Neuronal stem cell (in vitro differentiated cells): ENCODE data around the gene SLAIN1.

Experiments used
- DNase-seq: peaks from one replicate; pipeline ENCODE4 v3.0.0-alpha.2; 2013; ENCODE audit warnings: low spot score
- H2AFZ ChIP-seq: one replicate; pipeline ENCODE4 v1.6.1; 2013; ENCODE audit warnings: mild to moderate bottlenecking, low read length, inconsistent platforms
- H2AK5ac ChIP-seq: 2 replicates; pipeline ENCODE4 v1.6.1; 2013; ENCODE audit warnings: low read depth, mild to moderate bottlenecking, inconsistent platforms, low read length, moderate library complexity, mixed read lengths
- H2BK120ac ChIP-seq: 2 replicates; pipeline ENCODE4 v1.6.1; 2013; ENCODE audit warnings: low read depth, mild to moderate bottlenecking, inconsistent platforms, low read length, moderate library complexity, mixed read lengths
- H2BK12ac ChIP-seq: one replicate; pipeline ENCODE4 v1.6.1; 2013; ENCODE audit warnings: low read length, inconsistent platforms
- H2BK15ac ChIP-seq: 2 replicates; pipeline ENCODE4 v1.6.1; 2013; ENCODE audit warnings: mild to moderate bottlenecking, low read length, inconsistent platforms, mixed read lengths
- H2BK5ac ChIP-seq: one replicate; pipeline ENCODE4 v1.6.1; 2013; ENCODE audit warnings: inconsistent platforms, mild to moderate bottlenecking, low read length, moderate library complexity
- H3K14ac ChIP-seq: one replicate; pipeline ENCODE4 v1.6.1; 2013; ENCODE audit warnings: low read length, inconsistent platforms
- H3K18ac ChIP-seq: 2 replicates; pipeline ENCODE4 v1.6.1; 2013; ENCODE audit warnings: low read length, inconsistent platforms
- H3K23ac ChIP-seq: 2 replicates; pipeline ENCODE4 v1.6.1; 2013; ENCODE audit warnings: low read depth, mild to moderate bottlenecking, mixed read lengths, low read length, inconsistent platforms; ENCODE audit not compliant: poor library complexity
- H3K27ac ChIP-seq: replicated peaks from 3 replicates; pipeline ENCODE4 v1.5.1; 2013; ENCODE audit warnings: low read length, inconsistent platforms
- H3K27me3 ChIP-seq, 3 experiments: 2 replicates each; pipeline ENCODE4 v1.6.1; 2013; ENCODE audit warnings: low read length in 3 of 3, mild to moderate bottlenecking in 2 of 3, inconsistent platforms in 1 of 3, low read depth in 1 of 3, mixed read lengths in 1 of 3, moderate library complexity in 1 of 3; ENCODE audit not compliant: control insufficient read depth in 3 of 3, insufficient read depth in 3 of 3
- H3K36me3 ChIP-seq, 2 donors: replicated peaks in 1 of 2; 2 replicates each; pipeline ENCODE4 v1.6.1; 2013; ENCODE audit warnings: low read length in 2 of 2; ENCODE audit not compliant: control insufficient read depth in 2 of 2, insufficient read depth in 2 of 2
- H3K4ac ChIP-seq: 2 replicates; pipeline ENCODE4 v1.6.1; 2013; ENCODE audit warnings: inconsistent platforms, mild to moderate bottlenecking, low read length, moderate library complexity
- H3K4me1 ChIP-seq, 2 donors: 1 replicate in 1 of 2; 2 replicates in 1 of 2; pipeline ENCODE4 v1.6.1; 2013; ENCODE audit warnings: low read length in 2 of 2, low read depth in 1 of 2; ENCODE audit not compliant: control insufficient read depth in 2 of 2, insufficient read depth in 1 of 2
- H3K4me2 ChIP-seq: one replicate; pipeline ENCODE4 v1.6.1; 2013; ENCODE audit warnings: mild to moderate bottlenecking, low read length, inconsistent platforms; ENCODE audit not compliant: insufficient read depth, poor library complexity, severe bottlenecking
- H3K4me3 ChIP-seq, 2 donors: 2 replicates each; pipeline ENCODE4 v1.5.1; 2013; ENCODE audit warnings: low read length in 2 of 2, mild to moderate bottlenecking in 2 of 2, inconsistent platforms in 1 of 2, moderate library complexity in 1 of 2
- H3K79me1 ChIP-seq: one replicate; pipeline ENCODE4 v1.6.1; 2013; ENCODE audit warnings: low read depth, mild to moderate bottlenecking, inconsistent platforms, low read length, moderate library complexity
- H3K9ac ChIP-seq: one replicate; pipeline ENCODE4 v1.6.1; 2013; ENCODE audit warnings: mild to moderate bottlenecking, low read depth, low read length, inconsistent platforms; ENCODE audit not compliant: poor library complexity
- H3K9me3 ChIP-seq, 2 donors: replicated peaks in 1 of 2; 2 replicates each; pipeline versions ENCODE3 to v1.6.1; 2013; ENCODE audit warnings: low read length in 2 of 2, mild to moderate bottlenecking in 2 of 2, inconsistent platforms in 1 of 2, low read depth in 1 of 2, mixed read lengths in 1 of 2, moderate library complexity in 1 of 2; ENCODE audit not compliant: control insufficient read depth in 2 of 2, insufficient read depth in 1 of 2
- H4K8ac ChIP-seq: one replicate; pipeline ENCODE4 v1.6.1; 2013; ENCODE audit warnings: low read depth, mild to moderate bottlenecking, inconsistent platforms, low read length, moderate library complexity
- H4K91ac ChIP-seq: one replicate; pipeline ENCODE4 v1.6.1; 2013; ENCODE audit warnings: low read length, low read depth, mild to moderate bottlenecking, inconsistent platforms; ENCODE audit not compliant: poor library complexity
- WGBS, 2 donors: extraction: QIAGEN DNeasy Blood & Tissue Kit; methylation state at CpG; one replicate each; pipeline ENCODE4 v1.1.7; 2013; ENCODE audit warnings: missing lambda C conversion rate in 2 of 2, mixed read lengths in 1 of 2; ENCODE audit not compliant: insufficient read length in 2 of 2, insufficient replicate concordance in 1 of 2; ENCODE audit errors: extremely low coverage in 2 of 2; 5-methylcytosine and 5-hydroxymethylcytosine counted together

The SLAIN1 gene

DNA sequence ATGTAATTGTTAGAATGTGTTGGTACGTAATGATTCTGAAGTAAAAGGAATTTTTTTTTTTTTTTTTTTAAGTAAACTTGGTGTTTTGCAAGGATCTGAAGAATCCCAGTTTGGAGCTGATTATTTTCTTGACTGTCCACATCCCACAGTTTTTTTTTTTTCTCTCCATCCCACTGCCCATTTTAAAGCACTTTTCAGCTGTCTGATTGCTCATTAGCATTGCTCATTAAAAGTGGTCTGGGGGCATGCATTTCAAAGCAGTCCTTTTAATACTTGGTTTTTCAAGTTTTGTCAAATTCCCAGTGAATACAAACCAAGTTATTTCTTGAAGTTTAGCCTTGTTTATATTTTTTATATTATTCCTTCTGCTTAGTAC lies 44.1 kb downstream of the SLAIN1 start:
- Histone ChIP-seq H3K4ac (no peak overlapping the region), H2AK5ac (no peak overlapping the region), H2BK15ac (no peak overlapping the region), H4K91ac (no peak overlapping the region), H3K23ac (no peak overlapping the region), H3K79me1 (no peaks in the 10 kb centered on the region), H2BK5ac (no peak overlapping the region), H3K4me2 (no peak overlapping the region), H2AFZ (no peak overlapping the region), H3K4me3 (no peak overlapping the region), H3K36me3 (peaks cover 6 to 65% of the 10 kb centered on the region in 2 donors), H3K18ac (no peak overlapping the region), H3K27me3 (no peaks in the 10 kb centered on the region), H3K4me1 (peaks cover 6 to 7% of the 10 kb centered on the region in 2 donors), H3K14ac (no peak overlapping the region), H2BK120ac (no peak overlapping the region), H4K8ac (no peak overlapping the region), H3K27ac (no peak overlapping the region), H3K9ac (no peak overlapping the region), H3K9me3 (no peaks in the 10 kb centered on the region), H2BK12ac (no peak overlapping the region)
- 100% methylated on average over 1 of the region's 1 CpG; no CpG with 5 or more reads in 1 of the 2 donors for WGBS, 2 donors
- DNase-seq: no peak

DNA sequence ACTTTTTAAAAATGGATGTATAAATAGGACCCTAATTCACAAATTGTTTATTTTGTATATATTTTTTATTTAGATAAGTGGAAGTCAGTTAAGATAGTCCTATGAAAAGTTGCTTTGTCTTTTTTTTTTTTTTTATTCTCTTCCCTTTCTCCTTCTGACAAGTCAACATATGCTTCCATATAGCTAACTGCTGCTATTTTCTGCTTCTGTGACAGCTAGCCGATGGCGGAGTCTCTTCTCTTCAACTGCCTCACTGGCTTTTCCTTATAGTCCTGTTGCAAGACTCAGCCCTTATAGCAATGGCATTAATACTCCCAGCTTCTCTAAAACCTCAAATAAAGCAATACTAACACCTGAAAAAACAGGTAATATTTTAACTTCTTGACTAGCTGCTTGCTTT lies 45.3 kb downstream of the SLAIN1 start:
- Histone ChIP-seq H2BK12ac (no peak overlapping the region), H3K4me1 (peaks cover 6 to 7% of the 10 kb centered on the region in 2 donors), H3K14ac (no peak overlapping the region), H3K4me3 (no peak overlapping the region), H3K79me1 (peaks cover 3% of the 10 kb centered on the region), H2AFZ (no peak overlapping the region), H3K4ac (no peak overlapping the region), H3K9ac (no peak overlapping the region), H3K23ac (no peak overlapping the region), H3K27ac (no peak overlapping the region), H4K91ac (no peak overlapping the region), H3K4me2 (no peak overlapping the region), H2AK5ac (no peak overlapping the region), H2BK5ac (no peak overlapping the region), H3K27me3 (no peaks in the 10 kb centered on the region), H3K36me3 (peaks cover 12 to 67% of the 10 kb centered on the region in 2 donors), H3K9me3 (peaks cover 3 to 7% of the 10 kb centered on the region in 2 donors), H2BK120ac (no peak overlapping the region), H3K18ac (no peak overlapping the region), H2BK15ac (no peak overlapping the region), H4K8ac (no peak overlapping the region)
- no CpG with 5 or more reads among the region's 2 CpGs for whole genome bisulfite sequencing, 2 donors
- no peak for DNase-seq

DNA sequence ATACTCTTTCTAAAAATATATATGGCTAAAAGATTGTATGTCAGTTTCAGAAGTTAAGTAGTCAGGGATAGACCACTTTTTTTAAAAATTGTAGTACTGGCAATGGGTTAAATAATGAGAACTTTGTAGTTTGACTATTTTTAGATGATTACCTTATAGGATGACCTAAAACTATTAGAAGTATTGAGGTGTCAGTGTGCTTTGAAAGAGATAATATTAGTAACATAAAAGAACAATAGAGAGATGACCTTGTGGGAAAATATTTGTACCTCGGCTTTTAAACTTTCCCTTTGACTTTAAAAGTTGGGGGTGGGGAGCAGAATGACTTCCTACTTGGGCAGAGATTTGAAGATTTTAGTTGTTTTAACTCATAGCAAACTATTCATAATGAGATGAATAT lies 48.3 kb downstream of the SLAIN1 start:
- Histone ChIP-seq H3K36me3 (peaks cover 12 to 61% of the 10 kb centered on the region in 2 donors), H2BK120ac (no peak overlapping the region), H3K9ac (no peak overlapping the region), H3K14ac (no peak overlapping the region), H2BK12ac (no peak overlapping the region), H2BK5ac (no peak overlapping the region), H3K4me1 (peaks cover 5 to 21% of the 10 kb centered on the region in 2 donors), H3K18ac (no peak overlapping the region), H4K8ac (no peak overlapping the region), H3K4ac (no peak overlapping the region), H3K27me3 (no peaks in the 10 kb centered on the region), H3K4me3 (no peak overlapping the region), H3K4me2 (no peak overlapping the region), H2AFZ (no peak overlapping the region), H2AK5ac (no peak overlapping the region), H3K79me1 (peaks cover 3% of the 10 kb centered on the region), H2BK15ac (no peak overlapping the region), H3K23ac (no peak overlapping the region), H3K9me3 (peaks cover 3 to 11% of the 10 kb centered on the region in 2 donors), H3K27ac (no peak overlapping the region), H4K91ac (no peak overlapping the region)
- no CpG with 5 or more reads among the region's 1 CpG for WGBS, 2 donors
- DNase-seq: no peak

GRCh38 chr13:77749344-77749880 lies 51.9 kb downstream of the SLAIN1 start:
- peak; percentile 4 for DNase-seq
- H4K91ac ChIP-seq: no peak overlapping the region
- H2BK12ac ChIP-seq: no peak overlapping the region
- H2BK120ac ChIP-seq: no peak overlapping the region
- no peak overlapping the region for H3K9ac ChIP-seq
- H3K4me1 ChIP-seq: peaks cover 5 to 15% of the 10 kb centered on the region in 2 donors
- H2BK15ac ChIP-seq: no peak overlapping the region
- no peak overlapping the region for H4K8ac ChIP-seq
- H2AK5ac ChIP-seq: no peak overlapping the region
- H3K4me2 ChIP-seq: no peak overlapping the region
- H3K4me3 ChIP-seq: no peak overlapping the region
- H3K14ac ChIP-seq: no peak overlapping the region
- WGBS, 2 donors: no CpG with 5 or more reads among the region's 2 CpGs
- H3K18ac ChIP-seq: no peak overlapping the region
- no peaks in the 10 kb centered on the region for H3K27me3 ChIP-seq
- no peak overlapping the region for H2AFZ ChIP-seq
- H3K36me3 ChIP-seq: peaks cover 15 to 62% of the 10 kb centered on the region in 2 donors
- H2BK5ac ChIP-seq: no peak overlapping the region
- H3K27ac ChIP-seq: no peak overlapping the region
- H3K9me3 ChIP-seq: peaks cover 3 to 11% of the 10 kb centered on the region in 2 donors
- H3K23ac ChIP-seq: no peak overlapping the region
- peaks cover 3% of the 10 kb centered on the region for H3K79me1 ChIP-seq
- H3K4ac ChIP-seq: no peak overlapping the region
